H1 (cell line): ENCODE measurements around the gene ZHX3. TPM values are rescaled to one million over a fixed set of nuclear protein-coding genes. Genes with fewer than 3 reads are reported as not detected.

ENCODE experiments used
- CHD2 ChIP-seq: IDR thresholded peaks from 2 replicates; pipeline ENCODE4 v1.6.1; 2012; ENCODE audit warnings: low read length, improper control_type of control experiment
- SAP30 ChIP-seq: fragments of 300-600 bp; sonication (generic); IDR thresholded peaks from 2 replicates; pipeline ENCODE4 v1.7.1; 2012; ENCODE audit warnings: low read length, moderate library complexity, mild to moderate bottlenecking, inconsistent platforms; ENCODE audit not compliant: insufficient read depth, insufficient replicate concordance
- polyA plus RNA-seq, 7 experiments: library from polyadenylated mRNA; depleted of rRNA in 3 of 7; stranded (reverse) in 5 of 7; unstranded in 2 of 7; fragments of >200 nt in 5 of 7; fragments of 200-250 nt in 2 of 7; gene quantifications; 1 replicate in 5 of 7; 2 replicates in 1 of 7; 4 replicates in 1 of 7; pipeline versions ENCODE4 v1.2.1 to v1.2.3, GENCODE V29; 2011 to 2013; ENCODE audit warnings: missing spikeins in 2 of 7, mixed read lengths in 2 of 7
- total RNA-seq: library from RNA; stranded (reverse); fragmentation: NEBNext Ultra II Directional; extraction: Animal tissue kit (Norgen Biotek cat#: 25700); gene quantifications from 2 replicates; pipeline ENCODE4 v1.2.1, GENCODE V29; 2021

The ZHX3 gene
- total and polyA plus RNA-seq, 2 of the 8 experiments (the other 6 are each of a cell fraction or from before 2014, with no cell fraction given) = 1.00 to 7.8 TPM

DNA sequence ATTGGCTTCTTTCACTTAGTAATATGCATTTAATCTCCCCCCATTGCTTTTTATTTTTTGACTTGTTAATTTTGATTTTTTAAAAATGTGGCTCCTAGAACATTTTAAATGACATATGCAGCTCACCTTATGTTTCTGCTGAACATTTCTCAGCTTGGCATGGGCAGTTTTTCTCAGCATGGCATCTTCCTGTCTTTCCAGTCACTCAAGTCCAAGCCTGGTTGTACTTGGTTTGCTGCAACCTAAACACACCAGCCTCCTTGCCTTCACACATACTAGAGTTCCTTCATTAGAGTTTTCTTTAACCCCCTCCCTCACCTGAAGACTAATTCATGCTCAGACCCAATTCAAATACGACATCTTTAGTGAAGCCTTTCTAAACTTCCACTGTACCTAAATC lies 86.4 kb downstream of the ZHX3 start (continued):
- TF ChIP-seq SAP30 = no peak
- no peak for TF ChIP-seq CHD2
